Ovary (tissue), 3 donors: ENCODE measurements around the gene PLA1A.

ENCODE experiments used
- EP300 ChIP-seq: sonication (generic); formaldehyde crosslinking; IDR thresholded peaks from one replicate; pipeline ENCODE4 v1.6.1; 2017; ENCODE audit warnings: antibody characterized with exemption
- POLR2A ChIP-seq: fragments of 450-650 bp; IDR thresholded peaks from one replicate; pipeline ENCODE4 v1.6.1; 2017; ENCODE audit warnings: antibody characterized with exemption, mild to moderate bottlenecking, moderate library complexity
- TF ChIP-seq, protein P1 (sequence below), 3 donors: fragments of 450-650 bp in 2 of 3; fragments of 200-600 bp in 1 of 3; IDR thresholded peaks; one replicate each; pipeline versions ENCODE4 v1.5.1 to v1.8.0; 2016 to 2022; ENCODE audit warnings: antibody characterized with exemption in 3 of 3, mild to moderate bottlenecking in 1 of 3
- donor health status: DM: no; HTN: no; CAD: no.

- TF ChIP-seq POLR2A = no peak
- TF ChIP-seq, protein P1, sequence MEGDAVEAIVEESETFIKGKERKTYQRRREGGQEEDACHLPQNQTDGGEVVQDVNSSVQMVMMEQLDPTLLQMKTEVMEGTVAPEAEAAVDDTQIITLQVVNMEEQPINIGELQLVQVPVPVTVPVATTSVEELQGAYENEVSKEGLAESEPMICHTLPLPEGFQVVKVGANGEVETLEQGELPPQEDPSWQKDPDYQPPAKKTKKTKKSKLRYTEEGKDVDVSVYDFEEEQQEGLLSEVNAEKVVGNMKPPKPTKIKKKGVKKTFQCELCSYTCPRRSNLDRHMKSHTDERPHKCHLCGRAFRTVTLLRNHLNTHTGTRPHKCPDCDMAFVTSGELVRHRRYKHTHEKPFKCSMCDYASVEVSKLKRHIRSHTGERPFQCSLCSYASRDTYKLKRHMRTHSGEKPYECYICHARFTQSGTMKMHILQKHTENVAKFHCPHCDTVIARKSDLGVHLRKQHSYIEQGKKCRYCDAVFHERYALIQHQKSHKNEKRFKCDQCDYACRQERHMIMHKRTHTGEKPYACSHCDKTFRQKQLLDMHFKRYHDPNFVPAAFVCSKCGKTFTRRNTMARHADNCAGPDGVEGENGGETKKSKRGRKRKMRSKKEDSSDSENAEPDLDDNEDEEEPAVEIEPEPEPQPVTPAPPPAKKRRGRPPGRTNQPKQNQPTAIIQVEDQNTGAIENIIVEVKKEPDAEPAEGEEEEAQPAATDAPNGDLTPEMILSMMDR (IDR thresholded peaks at IDR 0.05) = no peak
- TF ChIP-seq EP300 = no peak
Observed at GRCh38 chr3:119616056-119616455, 18.4 kb downstream of the PLA1A start.
